Endothelial cell of umbilical vein (primary cell): ENCODE data around the gene CTSV.

Experiments
- EZH2 ChIP-seq: IDR thresholded peaks from 2 replicates; pipeline ENCODE4 v1.6.1; 2012; ENCODE audit warnings: borderline replicate concordance, low read depth, mild to moderate bottlenecking, moderate library complexity, low read length, inconsistent platforms; ENCODE audit not compliant: severe bottlenecking
- JUN ChIP-seq: IDR thresholded peaks from 2 replicates; pipeline ENCODE4 v1.6.1; 2011; ENCODE audit warnings: borderline replicate concordance, low read depth; ENCODE audit not compliant: insufficient read length, insufficient read depth
- MYC ChIP-seq: IDR thresholded peaks from one replicate; pipeline ENCODE4 v1.6.1; 2011; ENCODE audit warnings: mild to moderate bottlenecking, low read depth, low read length
- POLR2A ChIP-seq: IDR thresholded peaks from 2 replicates; pipeline ENCODE4 v1.6.1; 2012; ENCODE audit warnings: low read depth, mild to moderate bottlenecking, control low read depth, low read length
- POLR2AphosphoS5 ChIP-seq: IDR thresholded peaks from 2 replicates; pipeline ENCODE4 v1.6.1; 2012; ENCODE audit warnings: low read depth, mild to moderate bottlenecking, control low read depth, low read length, moderate library complexity; ENCODE audit not compliant: insufficient read depth
- TF ChIP-seq, protein P1 (sequence below), 2 donors: IDR thresholded peaks; 1 replicate in 1 of 2; 2 replicates in 1 of 2; pipeline ENCODE4 v1.5.1; 2011; ENCODE audit warnings: low read length in 2 of 2, mild to moderate bottlenecking in 2 of 2, moderate library complexity in 2 of 2, control low read depth in 1 of 2, inconsistent platforms in 1 of 2, low read depth in 1 of 2; ENCODE audit not compliant: insufficient read depth in 1 of 2; ENCODE audit errors: extremely low read depth in 1 of 2
- TF ChIP-seq, protein P2 (sequence below): IDR thresholded peaks from 2 replicates; pipeline ENCODE4 v1.6.1; 2011; ENCODE audit not compliant: insufficient read depth, insufficient read length

DNA sequence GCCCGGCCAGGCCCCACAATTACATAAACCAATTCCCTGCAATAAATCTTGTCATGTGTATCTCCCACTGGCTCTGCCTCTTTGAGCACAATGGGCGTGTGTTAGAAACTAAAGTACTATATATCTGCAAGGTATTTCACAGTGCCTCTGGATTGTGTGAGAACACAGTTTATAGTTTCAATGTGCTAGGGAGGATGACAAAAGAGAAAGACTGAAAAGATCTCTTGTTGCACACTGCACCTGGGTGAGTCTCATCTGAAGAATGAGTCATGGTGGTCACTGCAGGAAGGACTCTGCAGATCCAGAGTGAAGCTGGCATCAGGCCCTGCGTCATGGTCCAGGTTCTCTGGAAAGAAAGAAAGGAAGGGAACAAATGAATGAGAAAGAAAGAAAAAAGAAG lies 20.7 kb upstream of the CTSV start:
- no peak for TF ChIP-seq POLR2A
- TF ChIP-seq, protein P1, sequence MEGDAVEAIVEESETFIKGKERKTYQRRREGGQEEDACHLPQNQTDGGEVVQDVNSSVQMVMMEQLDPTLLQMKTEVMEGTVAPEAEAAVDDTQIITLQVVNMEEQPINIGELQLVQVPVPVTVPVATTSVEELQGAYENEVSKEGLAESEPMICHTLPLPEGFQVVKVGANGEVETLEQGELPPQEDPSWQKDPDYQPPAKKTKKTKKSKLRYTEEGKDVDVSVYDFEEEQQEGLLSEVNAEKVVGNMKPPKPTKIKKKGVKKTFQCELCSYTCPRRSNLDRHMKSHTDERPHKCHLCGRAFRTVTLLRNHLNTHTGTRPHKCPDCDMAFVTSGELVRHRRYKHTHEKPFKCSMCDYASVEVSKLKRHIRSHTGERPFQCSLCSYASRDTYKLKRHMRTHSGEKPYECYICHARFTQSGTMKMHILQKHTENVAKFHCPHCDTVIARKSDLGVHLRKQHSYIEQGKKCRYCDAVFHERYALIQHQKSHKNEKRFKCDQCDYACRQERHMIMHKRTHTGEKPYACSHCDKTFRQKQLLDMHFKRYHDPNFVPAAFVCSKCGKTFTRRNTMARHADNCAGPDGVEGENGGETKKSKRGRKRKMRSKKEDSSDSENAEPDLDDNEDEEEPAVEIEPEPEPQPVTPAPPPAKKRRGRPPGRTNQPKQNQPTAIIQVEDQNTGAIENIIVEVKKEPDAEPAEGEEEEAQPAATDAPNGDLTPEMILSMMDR (IDR thresholded peaks at IDR 0.05; ENCODE audit: extremely low read depth in 1 of 2, insufficient read depth in 1 of 2, low read depth in 1 of 2, low read length in 2 of 2) = no peak
- no peak for TF ChIP-seq EZH2
- no peak for TF ChIP-seq JUN
- no peak for TF ChIP-seq POLR2AphosphoS5
- TF ChIP-seq MYC = no peak
- TF ChIP-seq, protein P2, sequence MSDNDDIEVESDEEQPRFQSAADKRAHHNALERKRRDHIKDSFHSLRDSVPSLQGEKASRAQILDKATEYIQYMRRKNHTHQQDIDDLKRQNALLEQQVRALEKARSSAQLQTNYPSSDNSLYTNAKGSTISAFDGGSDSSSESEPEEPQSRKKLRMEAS = no peak
